Mucosa of rectum (tissue), 2 donors: ENCODE data around the gene ARMC5.

ENCODE experiments used
- H3K27ac ChIP-seq, 2 donors: one replicate each; pipeline ENCODE4 v1.7.0; 2013; ENCODE audit warnings: inconsistent platforms in 2 of 2, low read depth in 2 of 2, low read length in 2 of 2
- H3K27me3 ChIP-seq, 2 donors: one replicate each; pipeline ENCODE4 v1.7.0; 2013; ENCODE audit warnings: low read length in 2 of 2; ENCODE audit not compliant: control insufficient read depth in 2 of 2, insufficient read depth in 2 of 2
- H3K36me3 ChIP-seq, 2 donors: one replicate each; pipeline ENCODE4 v1.7.0; 2013; ENCODE audit warnings: low read length in 2 of 2; ENCODE audit not compliant: control insufficient read depth in 2 of 2, insufficient read depth in 2 of 2
- H3K4me1 ChIP-seq, 2 donors: one replicate each; pipeline ENCODE4 v1.7.0; 2013; ENCODE audit warnings: low read length in 2 of 2, mild to moderate bottlenecking in 1 of 2; ENCODE audit not compliant: control insufficient read depth in 2 of 2, insufficient read depth in 2 of 2
- H3K4me3 ChIP-seq, 2 donors: one replicate each; pipeline ENCODE4 v1.7.0; 2013; ENCODE audit warnings: low read length in 2 of 2
- H3K9ac ChIP-seq, 2 donors: one replicate each; pipeline ENCODE4 v1.7.0; 2013; ENCODE audit warnings: low read length in 2 of 2, low read depth in 1 of 2, mild to moderate bottlenecking in 1 of 2
- H3K9me3 ChIP-seq, 2 donors: one replicate each; pipeline ENCODE4 v1.7.0; 2013; ENCODE audit warnings: low read length in 2 of 2; ENCODE audit not compliant: control insufficient read depth in 2 of 2
- donor health status: healthy.
- donor health status: Normal muscosa, but diverticular disease.

The ARMC5 gene

DNA sequence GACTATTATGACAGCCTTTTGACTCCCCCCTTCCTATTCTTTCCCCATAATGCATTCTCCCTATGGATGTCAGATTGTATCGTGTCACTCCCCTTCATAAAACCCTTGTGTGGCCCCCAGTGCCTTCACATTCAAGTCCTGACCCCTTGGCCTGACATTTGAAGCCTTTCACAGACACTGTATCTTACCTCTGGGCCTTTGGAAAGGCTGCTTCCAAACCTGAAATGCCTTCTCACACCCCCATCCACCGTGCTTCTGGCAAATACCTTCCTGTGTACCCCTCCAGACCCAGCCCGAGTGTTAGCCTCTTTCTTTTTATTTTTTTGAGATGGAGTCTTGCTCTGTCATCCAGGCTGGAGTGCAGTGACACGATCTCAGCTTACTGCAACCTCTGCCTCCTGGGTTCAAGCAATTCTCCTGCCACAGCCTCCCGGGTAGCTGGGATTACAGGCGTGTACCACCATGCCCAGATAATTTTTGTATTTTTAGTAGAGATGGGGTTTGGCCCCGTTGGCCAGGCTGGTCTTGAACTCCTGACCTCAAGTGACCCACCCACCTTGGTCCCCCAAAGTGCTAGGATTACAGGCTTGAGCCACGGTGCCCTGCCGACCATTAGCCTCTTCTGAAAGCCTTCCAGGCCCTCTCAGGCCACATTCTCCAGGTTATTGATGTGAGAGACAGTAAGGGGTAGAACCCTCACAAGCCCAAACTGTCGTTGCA, 2.1 kb downstream of the ARMC5 start:
- Histone ChIP-seq H3K27ac (no peak overlapping the region), H3K9me3 (no peaks in the 10 kb centered on the region), H3K36me3 (peaks cover 8 to 27% of the 10 kb centered on the region in 2 donors), H3K9ac (no peak overlapping the region), H3K4me1 (peaks cover 21 to 26% of the 10 kb centered on the region in 2 donors), H3K27me3 (no peaks in the 10 kb centered on the region), H3K4me3 (no peak overlapping the region)

DNA sequence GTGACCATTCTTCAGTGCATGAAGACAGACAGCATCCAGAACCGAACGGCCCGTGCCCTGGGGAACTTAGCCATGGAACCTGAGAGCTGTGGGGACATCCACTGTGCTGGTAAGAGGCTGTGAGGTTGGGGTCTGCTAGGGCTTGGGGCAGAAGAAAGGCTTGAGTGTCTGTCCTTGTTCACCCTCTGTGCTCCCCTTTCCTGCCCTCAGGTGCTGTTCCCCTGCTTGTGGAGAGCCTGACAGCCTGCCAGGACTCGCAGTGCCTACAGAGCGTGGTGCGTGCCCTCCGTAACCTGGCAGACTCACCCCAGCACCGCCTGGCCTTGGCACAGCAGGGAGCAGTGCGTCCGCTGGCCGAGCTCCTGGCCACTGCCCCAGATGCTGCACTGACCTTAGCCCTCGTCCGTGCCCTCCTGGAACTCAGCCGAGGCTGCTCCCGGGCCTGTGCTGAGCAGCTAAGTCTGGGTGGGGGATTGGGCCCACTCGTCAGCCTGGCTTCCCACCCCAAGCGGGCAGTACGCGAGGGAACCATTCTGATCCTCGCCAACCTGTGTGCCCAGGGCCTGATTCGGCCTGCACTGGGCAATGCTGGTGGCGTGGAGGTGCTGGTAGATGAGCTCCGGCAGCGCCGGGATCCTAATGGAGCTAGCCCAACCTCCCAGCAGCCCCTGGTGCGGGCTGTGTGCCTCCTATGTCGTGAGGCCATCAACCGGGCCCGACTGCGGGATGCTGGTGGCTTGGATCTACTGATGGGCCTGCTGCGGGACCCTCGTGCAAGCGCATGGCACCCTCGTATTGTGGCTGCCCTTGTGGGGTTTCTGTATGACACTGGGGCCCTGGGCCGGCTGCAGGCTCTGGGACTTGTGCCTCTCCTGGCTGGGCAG, 2.9 kb downstream of the ARMC5 start:
- H3K4me3 ChIP-seq = no peak overlapping the region
- H3K9me3 ChIP-seq = no peaks in the 10 kb centered on the region
- H3K9ac ChIP-seq = no peak overlapping the region
- no peaks in the 10 kb centered on the region for H3K27me3 ChIP-seq
- H3K27ac ChIP-seq = no peak overlapping the region
- peaks cover 8 to 27% of the 10 kb centered on the region in 2 donors for H3K36me3 ChIP-seq
- H3K4me1 ChIP-seq = peaks cover 19% of the 10 kb centered on the region in 2 donors

DNA sequence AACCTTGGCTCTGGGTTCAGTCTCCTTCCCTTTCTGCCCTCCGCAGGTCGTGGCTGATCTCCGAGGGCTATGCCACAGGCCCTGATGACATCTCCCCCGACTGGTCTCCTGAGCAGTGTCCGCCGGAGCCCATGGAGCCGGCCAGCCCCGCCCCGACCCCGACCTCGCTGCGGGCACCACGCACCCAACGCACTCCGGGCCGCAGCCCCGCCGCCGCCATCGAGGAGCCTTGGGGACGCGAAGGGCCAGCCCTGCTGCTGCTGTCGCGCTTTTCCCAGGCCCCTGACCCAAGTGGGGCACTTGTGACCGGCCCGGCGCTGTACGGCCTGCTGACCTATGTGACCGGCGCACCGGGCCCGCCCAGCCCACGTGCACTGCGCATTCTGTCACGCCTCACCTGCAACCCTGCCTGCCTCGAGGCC, 5.1 kb downstream of the ARMC5 start:
- H3K36me3 ChIP-seq = peaks cover 8 to 28% of the 10 kb centered on the region in 2 donors
- H3K4me1 ChIP-seq = peaks cover 7 to 9% of the 10 kb centered on the region in 2 donors
- no peak overlapping the region for H3K4me3 ChIP-seq
- no peaks in the 10 kb centered on the region for H3K27me3 ChIP-seq
- H3K27ac ChIP-seq = no peak overlapping the region
- H3K9ac ChIP-seq = no peak overlapping the region
- H3K9me3 ChIP-seq = no peaks in the 10 kb centered on the region

DNA sequence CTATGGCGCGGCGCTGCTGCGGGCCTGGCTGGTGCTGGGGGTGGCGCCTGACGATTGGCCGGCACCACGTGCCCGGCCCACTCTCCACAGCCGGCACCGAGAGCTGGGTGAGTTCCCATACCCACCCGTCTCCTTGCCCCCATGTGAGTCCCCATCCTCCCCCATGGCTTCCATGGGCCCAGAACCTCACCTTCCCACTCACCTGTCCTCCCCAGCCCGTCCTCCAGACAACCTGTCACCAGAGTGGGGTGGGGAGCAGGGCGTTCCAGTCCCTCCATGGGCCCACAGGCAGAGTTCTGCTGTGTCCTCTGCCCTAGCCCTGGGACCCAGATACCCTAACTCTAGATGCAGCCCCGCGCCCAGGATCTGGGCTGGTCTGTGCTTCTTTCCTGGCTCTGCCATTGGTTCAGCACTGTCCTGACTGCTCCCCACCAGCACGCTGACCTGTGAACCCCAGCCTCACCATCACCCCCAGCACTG, 5.5 kb downstream of the ARMC5 start:
- Histone ChIP-seq H3K4me1 (peaks cover 7 to 8% of the 10 kb centered on the region in 2 donors), H3K9me3 (no peaks in the 10 kb centered on the region), H3K27me3 (no peaks in the 10 kb centered on the region), H3K9ac (no peak overlapping the region), H3K36me3 (peaks cover 8 to 28% of the 10 kb centered on the region in 2 donors), H3K27ac (no peak overlapping the region), H3K4me3 (no peak overlapping the region)

DNA sequence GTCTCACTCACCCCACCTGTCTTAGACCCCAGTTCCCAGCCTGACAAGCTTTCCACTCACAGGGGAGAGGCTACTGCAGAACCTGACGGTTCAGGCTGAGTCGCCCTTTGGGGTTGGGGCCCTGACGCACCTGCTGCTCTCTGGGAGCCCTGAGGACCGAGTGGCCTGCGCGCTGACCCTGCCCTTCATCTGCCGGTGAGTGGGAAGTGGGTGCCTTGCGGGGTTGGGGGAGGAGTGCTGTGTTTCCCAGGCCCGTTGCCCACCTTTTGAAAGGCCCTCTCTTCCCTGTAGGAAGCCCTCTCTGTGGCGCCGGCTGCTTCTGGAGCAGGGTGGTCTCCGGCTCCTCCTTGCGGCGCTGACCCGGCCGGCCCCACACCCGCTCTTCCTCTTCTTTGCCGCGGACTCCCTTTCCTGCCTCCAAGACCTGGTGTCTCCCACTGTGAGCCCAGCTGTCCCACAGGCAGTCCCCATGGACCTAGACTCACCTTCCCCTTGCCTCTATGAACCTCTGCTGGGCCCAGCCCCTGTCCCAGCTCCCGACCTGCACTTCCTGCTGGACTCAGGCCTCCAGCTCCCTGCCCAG, 6.6 kb downstream of the ARMC5 start:
- Histone ChIP-seq H3K27ac (no peak overlapping the region), H3K4me1 (no peaks in the 10 kb centered on the region), H3K9ac (no peak overlapping the region), H3K27me3 (no peaks in the 10 kb centered on the region), H3K9me3 (no peaks in the 10 kb centered on the region), H3K36me3 (peaks cover 8 to 28% of the 10 kb centered on the region in 2 donors), H3K4me3 (no peak overlapping the region)

DNA sequence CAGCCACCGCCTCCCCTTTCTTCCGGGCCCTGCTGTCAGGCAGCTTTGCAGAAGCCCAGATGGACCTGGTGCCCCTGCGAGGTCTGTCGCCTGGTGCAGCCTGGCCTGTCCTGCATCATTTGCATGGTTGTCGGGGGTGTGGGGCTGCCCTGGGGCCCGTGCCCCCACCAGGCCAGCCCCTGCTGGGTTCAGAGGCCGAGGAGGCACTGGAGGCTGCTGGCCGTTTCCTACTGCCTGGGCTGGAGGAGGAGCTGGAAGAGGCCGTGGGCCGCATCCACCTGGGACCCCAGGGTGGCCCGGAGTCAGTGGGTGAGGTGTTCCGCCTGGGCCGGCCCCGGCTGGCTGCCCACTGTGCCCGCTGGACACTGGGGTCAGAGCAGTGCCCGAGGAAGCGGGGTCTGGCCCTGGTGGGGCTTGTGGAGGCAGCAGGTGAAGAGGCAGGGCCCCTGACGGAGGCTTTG, 7.1 kb downstream of the ARMC5 start:
- no peak overlapping the region for H3K9ac ChIP-seq
- H3K4me3 ChIP-seq = no peak overlapping the region
- no peak overlapping the region for H3K27ac ChIP-seq
- H3K36me3 ChIP-seq = peaks cover 8 to 28% of the 10 kb centered on the region in 2 donors
- peaks cover 2 to 5% of the 10 kb centered on the region in 2 donors for H3K4me1 ChIP-seq
- H3K27me3 ChIP-seq = no peaks in the 10 kb centered on the region
- H3K9me3 ChIP-seq = no peaks in the 10 kb centered on the region

DNA sequence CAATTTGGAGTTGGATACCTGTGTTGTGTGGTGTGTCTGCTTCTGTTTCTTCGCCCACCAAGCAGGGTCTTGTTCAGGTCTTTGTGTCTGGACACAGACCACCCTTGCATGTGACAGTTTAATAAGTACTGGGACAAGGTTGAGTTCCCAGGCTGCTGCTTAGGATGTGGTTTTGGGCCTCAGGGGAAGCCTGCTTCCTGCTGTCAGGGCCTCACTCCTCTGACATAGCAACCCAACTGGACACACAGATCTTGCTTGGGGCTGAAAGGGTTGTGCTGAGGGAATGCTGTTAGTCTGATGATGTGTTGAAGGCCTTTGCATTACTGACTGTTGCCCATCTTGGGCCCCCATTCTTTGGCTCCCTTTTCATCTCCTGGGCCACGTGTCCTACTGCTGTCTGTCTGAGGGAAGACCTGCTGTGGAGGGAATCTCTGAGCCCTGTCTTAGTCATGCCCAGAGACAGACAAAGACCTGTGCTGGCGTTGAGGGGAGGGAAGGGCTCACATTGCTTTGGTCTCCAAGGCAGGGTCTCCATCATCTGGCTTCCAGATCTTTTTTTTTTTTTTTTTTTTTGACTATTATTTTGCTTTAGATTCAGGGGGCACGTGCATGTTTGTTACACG, 8.0 kb downstream of the ARMC5 start:
- Histone ChIP-seq H3K4me3 (no peak overlapping the region), H3K4me1 (peaks cover 6 to 8% of the 10 kb centered on the region in 2 donors), H3K9me3 (no peaks in the 10 kb centered on the region), H3K27me3 (no peaks in the 10 kb centered on the region), H3K36me3 (peaks cover 3 to 24% of the 10 kb centered on the region in 2 donors), H3K27ac (no peak overlapping the region), H3K9ac (no peak overlapping the region)

DNA sequence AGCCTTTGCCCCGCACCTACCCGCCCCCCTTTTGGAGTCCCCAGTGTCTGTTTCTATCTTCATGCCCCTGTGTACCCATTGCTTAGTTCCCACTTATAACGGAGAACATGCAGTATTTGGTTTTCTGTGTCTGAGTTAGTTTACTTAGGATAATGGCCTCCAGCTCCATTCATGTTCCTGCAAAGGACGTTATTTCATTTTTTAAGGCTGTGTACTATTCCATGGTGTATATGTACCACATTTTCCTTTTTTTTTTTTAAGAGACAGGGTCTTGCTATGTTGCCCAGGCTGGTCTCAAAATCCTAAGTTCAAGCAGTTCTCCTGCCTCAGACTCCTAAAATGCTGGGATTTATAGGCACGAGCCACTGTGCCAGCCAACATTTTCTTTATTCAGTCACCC, 8.6 kb downstream of the ARMC5 start:
- no peak overlapping the region for H3K4me3 ChIP-seq
- H3K36me3 ChIP-seq = peaks cover 0 to 18% of the 10 kb centered on the region in 2 donors
- no peaks in the 10 kb centered on the region for H3K9me3 ChIP-seq
- H3K4me1 ChIP-seq = peaks cover 8 to 11% of the 10 kb centered on the region in 2 donors
- no peak overlapping the region for H3K9ac ChIP-seq
- H3K27me3 ChIP-seq = no peaks in the 10 kb centered on the region
- H3K27ac ChIP-seq = no peak overlapping the region

DNA sequence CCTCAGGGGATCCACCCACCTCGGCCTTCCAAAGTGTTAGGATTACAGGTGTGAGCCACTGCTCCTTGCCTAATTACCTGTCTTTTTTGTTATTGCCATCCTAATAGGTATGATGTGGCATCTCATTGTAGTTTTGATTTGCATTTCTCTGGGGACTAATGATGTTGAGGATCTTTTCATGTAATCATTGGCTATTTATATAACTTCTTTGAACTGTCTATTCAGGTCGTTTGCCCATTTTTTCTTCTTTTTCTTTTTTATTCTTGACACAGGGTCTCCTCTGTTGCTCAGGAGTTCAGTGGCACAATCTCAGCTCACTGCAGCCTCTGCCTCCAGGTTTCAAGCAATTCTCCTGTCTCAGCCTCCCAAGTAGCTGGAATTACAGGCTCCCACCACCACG, 11.3 kb downstream of the ARMC5 start:
- Histone ChIP-seq H3K4me1 (peaks cover 11 to 13% of the 10 kb centered on the region in 2 donors), H3K27ac (peak overlapping the region in 1 of 2 donors; percentile 84), H3K36me3 (peaks cover 0 to 6% of the 10 kb centered on the region in 2 donors), H3K27me3 (no peaks in the 10 kb centered on the region), H3K9ac (peak overlapping the region in 1 of 2 donors; percentile 65), H3K4me3 (no peak overlapping the region), H3K9me3 (no peaks in the 10 kb centered on the region)
